SH-SY5Y (cell line): ENCODE data around the gene LRRC15.

ENCODE experiments used
- GATA2 ChIP-seq: IDR thresholded peaks from 2 replicates; pipeline ENCODE4 v1.6.1; 2011; ENCODE audit warnings: mild to moderate bottlenecking, low read depth, low read length
- GATA3 ChIP-seq: IDR thresholded peaks from 2 replicates; pipeline ENCODE4 v1.6.1; 2011; ENCODE audit warnings: low read depth, mild to moderate bottlenecking, low read length, moderate library complexity

DNA sequence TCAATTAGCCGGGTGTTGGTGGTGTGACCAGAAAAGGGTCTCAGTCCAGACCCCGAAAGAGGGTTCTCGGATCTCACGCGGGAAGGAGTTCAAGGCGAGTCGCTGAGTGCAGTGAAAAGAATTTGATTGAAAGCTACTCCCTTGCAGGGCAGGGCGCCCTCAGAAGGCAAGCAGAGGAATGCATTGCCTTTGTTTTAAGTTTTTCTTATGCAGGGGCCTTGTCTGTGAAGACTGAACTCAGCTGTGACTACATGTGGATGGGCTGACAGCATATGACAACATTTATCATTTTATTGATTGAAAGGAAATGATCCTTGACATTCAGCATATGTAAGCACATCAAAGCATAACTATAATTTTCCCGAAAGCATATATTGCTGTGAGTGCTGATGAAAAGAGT, 30.2 kb downstream of the LRRC15 start:
- TF ChIP-seq GATA2 (no peak), GATA3 (no peak)
